ENCODE measurements around the gene AEBP2. TPM values are rescaled to one million over a fixed set of nuclear protein-coding genes. Genes with fewer than 3 reads are reported as not detected.

AEBP2 gene
- total and polyA plus RNA-seq, 9 of the 15 experiments (the other 6 are each of a cell fraction or from before 2014, with no cell fraction given) = 5.7 to 43.7 (median 10.3) TPM

GRCh38 chr12:19402743-19403431 is 36.4 kb upstream of the AEBP2 start:
- ChIA-PET POLR2A (no interaction called here), CTCF (ENCODE audit: low intra/inter-chr PET ratio) (no interaction called here)
- Histone ChIP-seq H4K20me1 (replicated peaks; ENCODE audit: control insufficient read depth, insufficient read depth, low read length) (no peaks in the 10 kb centered on the region), H3K4me2 (ENCODE audit: insufficient read depth, low read length) (no peak overlapping the region), H3K79me2 (ENCODE audit: control insufficient read depth, insufficient read depth, low read length) (no peaks in the 10 kb centered on the region), H2AFZ (ENCODE audit: low read depth, low read length) (no peak overlapping the region), H3K27me3 (ENCODE audit: control insufficient read depth in 2 of 2, insufficient read depth in 2 of 2, low read length in 2 of 2) (peaks cover 0 to 9% of the 10 kb centered on the region in 2 experiments; a peak in 3 of 5 replicates), H3K9ac (ENCODE audit: insufficient read depth in 1 of 2, low read depth in 2 of 2, low read length in 2 of 2) (no peak overlapping the region; a peak in 1 of 4 replicates), H3K9me3 (replicated peaks; ENCODE audit: control insufficient read depth, insufficient read depth, low read depth, low read length) (no peaks in the 10 kb centered on the region), H3K4me3 (no peak overlapping the region), H3K4me1 (replicated peaks in 1 of 2; ENCODE audit: control insufficient read depth in 2 of 2, insufficient read depth in 2 of 2, low read length in 2 of 2) (no peaks in the 10 kb centered on the region; a peak in 2 of 5 replicates), H3K27ac (ENCODE audit: extremely low read depth, low read depth, low read length) (no peak overlapping the region), H3K9me1 (ENCODE audit: control insufficient read depth, insufficient read depth, low read length) (no peaks in the 10 kb centered on the region), H3K36me3 (ENCODE audit: control insufficient read depth, insufficient read depth, low read length) (no peaks in the 10 kb centered on the region)
- in situ Hi-C loops (cut with MboI) = no loop called here
- TF ChIP-seq MIER1 (IDR thresholded peaks at IDR 0.05; ENCODE audit: low read depth) (no peak), BDP1 (IDR thresholded peaks at IDR 0.05; ENCODE audit: insufficient read depth, insufficient read length) (no peak), SPI1 (IDR thresholded peaks at IDR 0.05; ENCODE audit: borderline replicate concordance, low read depth, low read length) (no peak), SREBF2 (CRISPR knock-in tag; IDR thresholded peaks at IDR 0.05) (no peak), TBL1XR1 (IDR thresholded peaks at IDR 0.05; ENCODE audit: low read length in 2 of 2) (no peak), RBM22 (IDR thresholded peaks at IDR 0.05; ENCODE audit: low read depth, low read length, poor library complexity, severe bottlenecking) (no peak), ARHGAP35 (IDR thresholded peaks at IDR 0.05; ENCODE audit: partially characterized antibody) (no peak), ZBTB40 (IDR thresholded peaks at IDR 0.05) (0 out of 2 replicates have a peak, but pooled peaks have one; percentile 22), ZBTB40 (CRISPR knock-in tag; IDR thresholded peaks at IDR 0.05) (no peak), NFIC (IDR thresholded peaks at IDR 0.05) (peak; percentile 69), NR2C2 (CRISPR knock-in tag; IDR thresholded peaks at IDR 0.05) (no peak), NR2C2 (tag; IDR thresholded peaks at IDR 0.05) (no peak), L3MBTL2 (IDR thresholded peaks at IDR 0.05) (no peak)
- FAIRE-seq = no peak
- peak; percentile 40; the same call in 2 of the 3 replicates for ATAC-seq
- 14% methylated on average over 4 of the region's 4 CpGs for WGBS (ENCODE audit: insufficient coverage, low coverage, missing lambda C conversion rate)
- no peak for DNase-seq (ENCODE audit: extremely low read depth in 1 of 4, low spot score in 3 of 4)
- intact Hi-C loops (cut with micrococcal nuclease) = no loop called here
- BruUV-seq (replicated peaks) = no TSS peak

Data from K562 (cell line).